Astrocyte (in vitro differentiated cells and primary cell): ENCODE measurements around the gene HS6ST3.

Experiments
- CTCF ChIP-seq: IDR thresholded peaks from 2 replicates; pipeline ENCODE4 v1.5.1; 2011; ENCODE audit warnings: low read depth, mild to moderate bottlenecking, inconsistent platforms, low read length, moderate library complexity; ENCODE audit not compliant: insufficient read depth
- EZH2 ChIP-seq: IDR thresholded peaks from 2 replicates; pipeline ENCODE4 v1.6.1; 2012; ENCODE audit warnings: mild to moderate bottlenecking, low read length, inconsistent platforms; ENCODE audit not compliant: insufficient read depth

GRCh38 chr13:96575423-96576320 is 485.8 kb downstream of the HS6ST3 start:
- TF ChIP-seq CTCF (no peak), EZH2 (no peak)
